PFSK-1 (cell line): ENCODE data around the gene MYH1.

Experiments
- FOXP2 ChIP-seq: optimal IDR thresholded peaks from 2 replicates; pipeline ENCODE3; 2011; ENCODE audit warnings: borderline replicate concordance, control low read depth, inconsistent platforms; ENCODE audit not compliant: insufficient read depth; ENCODE audit errors: extremely low read length, extremely low read depth
- POLR2AphosphoS5 ChIP-seq: IDR thresholded peaks from 2 replicates; pipeline ENCODE4 v1.6.1; 2012; ENCODE audit warnings: low read depth, mild to moderate bottlenecking, control low read depth, low read length, moderate library complexity
- REST ChIP-seq, 2 experiments: IDR thresholded peaks; 2 replicates each; pipeline versions ENCODE4 v1.6.1 to v1.8.0; 2011 to 2012; ENCODE audit warnings: low read depth in 2 of 2, low read length in 2 of 2, control low read depth in 1 of 2, inconsistent platforms in 1 of 2, mild to moderate bottlenecking in 1 of 2, moderate library complexity in 1 of 2; ENCODE audit not compliant: insufficient read depth in 1 of 2
- SIN3A ChIP-seq: IDR thresholded peaks from 2 replicates; pipeline ENCODE4 v1.6.1; 2012; ENCODE audit warnings: mild to moderate bottlenecking, low read length, moderate library complexity, borderline replicate concordance; ENCODE audit not compliant: insufficient read depth
- TAF1 ChIP-seq: IDR thresholded peaks from 2 replicates; pipeline ENCODE4 v1.6.1; 2012; ENCODE audit warnings: low read length, control low read depth, borderline replicate concordance; ENCODE audit not compliant: insufficient read depth

MYH1 gene

GRCh38 chr17:10513299-10514067 is 4.9 kb downstream of the MYH1 start:
- no peak for TF ChIP-seq FOXP2
- no peak for TF ChIP-seq TAF1
- no peak for TF ChIP-seq REST (IDR thresholded peaks at IDR 0.05; ENCODE audit: insufficient read depth in 1 of 2, low read depth in 2 of 2, low read length in 2 of 2)
- no peak for TF ChIP-seq SIN3A
- no peak for TF ChIP-seq POLR2AphosphoS5

- TF ChIP-seq SIN3A = no peak
Observed at GRCh38 chr17:10512856-10513255, 5.5 kb downstream of the MYH1 start.

- TF ChIP-seq POLR2AphosphoS5 (no peak), SIN3A (no peak), TAF1 (no peak), FOXP2 (no peak)
Observed at GRCh38 chr17:10499950-10500349, 18.4 kb downstream of the MYH1 start.

GRCh38 chr17:10492004-10492403 is 26.3 kb downstream of the MYH1 start:
- no peak for TF ChIP-seq REST (IDR thresholded peaks at IDR 0.05; ENCODE audit: insufficient read depth in 1 of 2, low read depth in 2 of 2, low read length in 2 of 2)
- no peak for TF ChIP-seq POLR2AphosphoS5
- no peak for TF ChIP-seq TAF1
- TF ChIP-seq FOXP2 = no peak
- no peak for TF ChIP-seq SIN3A

GRCh38 chr17:10482252-10482651 is 36.1 kb downstream of the MYH1 start:
- TF ChIP-seq SIN3A = no peak
- TF ChIP-seq TAF1 = no peak
- no peak for TF ChIP-seq REST (IDR thresholded peaks at IDR 0.05; ENCODE audit: insufficient read depth in 1 of 2, low read depth in 2 of 2, low read length in 2 of 2)
- TF ChIP-seq FOXP2 = no peak
- no peak for TF ChIP-seq POLR2AphosphoS5

GRCh38 chr17:10477701-10478100 is 40.6 kb downstream of the MYH1 start:
- TF ChIP-seq FOXP2 = no peak
- TF ChIP-seq SIN3A = no peak
- no peak for TF ChIP-seq POLR2AphosphoS5
- no peak for TF ChIP-seq REST (IDR thresholded peaks at IDR 0.05; ENCODE audit: insufficient read depth in 1 of 2, low read depth in 2 of 2, low read length in 2 of 2)
- no peak for TF ChIP-seq TAF1
